WTC11 (cell line): ENCODE measurements around the gene PLEKHM3. TPM values are rescaled to one million over a fixed set of nuclear protein-coding genes. Genes with fewer than 3 reads are reported as not detected.

Experiments
- ATAC-seq: fragments of 200-7000 bp; cut with Tn5 transposase; 2 replicates; pipeline ENCODE4 v1.10.0; 2021; ENCODE audit warnings: mild to moderate bottlenecking, moderate library complexity
- CTCF ChIA-PET: fragments of 300-600 bp; sonication (Branson Sonifier 250); formaldehyde crosslinking; loops from one replicate; lab custom pipeline; 2021; ENCODE audit warnings: antibody characterized with exemption; lab: Charles Lee
- POLR2A ChIA-PET: fragments of 350-600 bp; sonication (Branson Sonifier 250); formaldehyde crosslinking; loops from one replicate; lab custom pipeline; 2021; ENCODE audit warnings: antibody characterized with exemption; lab: Charles Lee
- DNase-seq: peaks from one replicate; pipeline ENCODE4 v3.0.0; 2021; ENCODE audit warnings: low spot score
- H3K27ac Mint-ChIP-seq: 2 replicates; pipeline ENCODE4 v1.8.0; 2021; ENCODE audit warnings: mixed read lengths
- H3K27me3 Mint-ChIP-seq: 2 replicates; pipeline ENCODE4 v1.8.0; 2021; ENCODE audit warnings: low read depth, mild to moderate bottlenecking, moderate library complexity, mixed read lengths
- H3K36me3 Mint-ChIP-seq: 2 replicates; pipeline ENCODE4 v1.8.0; 2021; ENCODE audit warnings: mixed read lengths
- H3K4me1 Mint-ChIP-seq: 2 replicates; pipeline ENCODE4 v1.8.0; 2022; ENCODE audit warnings: mixed read lengths
- H3K4me3 Mint-ChIP-seq: 2 replicates; pipeline ENCODE4 v1.8.0; 2021; ENCODE audit warnings: mild to moderate bottlenecking, moderate library complexity, mixed read lengths
- H3K9me3 Mint-ChIP-seq: 2 replicates; pipeline ENCODE4 v1.8.0; 2021; ENCODE audit warnings: mixed read lengths
- AR ChIP-seq: fragments of 250-450 bp; sonication (Bioruptor Pico); IDR thresholded peaks from 2 replicates; pipeline ENCODE4 v1.9.0; 2021; ENCODE audit warnings: mild to moderate bottlenecking
- ATF6 ChIP-seq: sonication (generic); formaldehyde crosslinking; IDR thresholded peaks from 2 replicates; pipeline ENCODE4 v1.8.1; 2023; ENCODE audit warnings: mild to moderate bottlenecking, missing genetic modification reagents
- ELF4 ChIP-seq: sonication (generic); formaldehyde crosslinking; IDR thresholded peaks from 2 replicates; pipeline ENCODE4 v1.8.1; 2022; ENCODE audit warnings: low read depth, mild to moderate bottlenecking, moderate library complexity, missing genetic modification reagents
- EMX1 ChIP-seq: fragments of 250-450 bp; sonication (Bioruptor Pico); IDR thresholded peaks from 2 replicates; pipeline ENCODE4 v1.8.0; 2021; ENCODE audit warnings: mild to moderate bottlenecking
- ERG ChIP-seq: fragments of 250-450 bp; sonication (Bioruptor Pico); IDR thresholded peaks from 2 replicates; pipeline ENCODE4 v1.8.0; 2021; ENCODE audit warnings: mild to moderate bottlenecking
- ESRRA ChIP-seq: sonication (generic); formaldehyde crosslinking; IDR thresholded peaks from 2 replicates; pipeline ENCODE4 v1.8.1; 2022; ENCODE audit warnings: mild to moderate bottlenecking, missing genetic modification reagents, borderline replicate concordance
- IRF2 ChIP-seq: sonication (generic); formaldehyde crosslinking; IDR thresholded peaks from 2 replicates; pipeline ENCODE4 v1.8.0; 2022; ENCODE audit warnings: low read depth, missing genetic modification reagents, borderline replicate concordance
- MYBL2 ChIP-seq: sonication (generic); formaldehyde crosslinking; IDR thresholded peaks from 2 replicates; pipeline ENCODE4 v1.8.1; 2023; ENCODE audit warnings: mild to moderate bottlenecking, moderate library complexity, missing genetic modification reagents
- NFE2L1 ChIP-seq: sonication (generic); formaldehyde crosslinking; IDR thresholded peaks from 2 replicates; pipeline ENCODE4 v1.8.1; 2023; ENCODE audit warnings: missing genetic modification reagents
- OVOL2 ChIP-seq: fragments of 250-450 bp; sonication (Bioruptor Pico); IDR thresholded peaks from 2 replicates; pipeline ENCODE4 v1.9.0; 2021; ENCODE audit warnings: mild to moderate bottlenecking, borderline replicate concordance
- PREB ChIP-seq: sonication (generic); formaldehyde crosslinking; IDR thresholded peaks from 2 replicates; pipeline ENCODE4 v1.8.1; 2022; ENCODE audit warnings: mild to moderate bottlenecking, missing genetic modification reagents, moderate library complexity, borderline replicate concordance
- PRRX2 ChIP-seq: fragments of 250-450 bp; sonication (Bioruptor Pico); IDR thresholded peaks from 2 replicates; pipeline ENCODE4 v1.8.0; 2021; ENCODE audit warnings: mild to moderate bottlenecking
- RELA ChIP-seq: sonication (generic); formaldehyde crosslinking; IDR thresholded peaks from 2 replicates; pipeline ENCODE4 v1.8.1; 2022; ENCODE audit warnings: missing genetic modification reagents, mild to moderate bottlenecking, borderline replicate concordance
- TCF7 ChIP-seq: sonication (generic); formaldehyde crosslinking; IDR thresholded peaks from 2 replicates; pipeline ENCODE4 v1.8.0; 2022; ENCODE audit warnings: mild to moderate bottlenecking, low read depth, missing genetic modification reagents, moderate library complexity
- TP53 ChIP-seq: sonication (generic); formaldehyde crosslinking; IDR thresholded peaks from 2 replicates; pipeline ENCODE4 v1.8.1; 2023; ENCODE audit warnings: mild to moderate bottlenecking, missing genetic modification reagents
- USF2 ChIP-seq: sonication (generic); formaldehyde crosslinking; IDR thresholded peaks from 2 replicates; pipeline ENCODE4 v1.8.1; 2023; ENCODE audit warnings: mild to moderate bottlenecking, missing genetic modification reagents, moderate library complexity
- ZBTB43 ChIP-seq: sonication (generic); formaldehyde crosslinking; IDR thresholded peaks from 2 replicates; pipeline ENCODE4 v1.8.1; 2023; ENCODE audit warnings: mild to moderate bottlenecking, missing genetic modification reagents
- ZMAT4 ChIP-seq: fragments of 250-450 bp; sonication (Bioruptor Pico); IDR thresholded peaks from 2 replicates; pipeline ENCODE4 v1.9.0; 2021; ENCODE audit warnings: mild to moderate bottlenecking
- ZNF121 ChIP-seq: sonication (generic); formaldehyde crosslinking; IDR thresholded peaks from 2 replicates; pipeline ENCODE4 v1.8.0; 2023; ENCODE audit warnings: missing genetic modification reagents
- ZNF219 ChIP-seq: sonication (generic); formaldehyde crosslinking; IDR thresholded peaks from 2 replicates; pipeline ENCODE4 v1.8.0; 2023; ENCODE audit warnings: missing genetic modification reagents, mild to moderate bottlenecking, borderline replicate concordance
- ZNF317 ChIP-seq: sonication (generic); formaldehyde crosslinking; IDR thresholded peaks from 2 replicates; pipeline ENCODE4 v1.8.1; 2023; ENCODE audit warnings: low read depth, mild to moderate bottlenecking, moderate library complexity, missing genetic modification reagents, borderline replicate concordance
- ZNF396 ChIP-seq: fragments of 250-450 bp; sonication (Bioruptor Pico); IDR thresholded peaks from 2 replicates; pipeline ENCODE4 v1.8.0; 2021; ENCODE audit warnings: mild to moderate bottlenecking, moderate library complexity, borderline replicate concordance
- ZNF671 ChIP-seq: fragments of 250-450 bp; sonication (Bioruptor Pico); IDR thresholded peaks from 2 replicates; pipeline ENCODE4 v1.8.0; 2021; ENCODE audit warnings: mild to moderate bottlenecking
- total RNA-seq: library from RNA; stranded (reverse); gene quantifications from 3 replicates; pipeline ENCODE4 v1.2.3, GENCODE V29; 2021

Gene PLEKHM3
- total RNA-seq, 1 experiment from 2014 or later = 5.8 TPM

GRCh38 chr2:208062113-208062512, 36.8 kb upstream of the PLEKHM3 start (continued):
- TF ChIP-seq ZNF671 (CRISPR knock-in tag) (no peak), ZNF317 (CRISPR knock-in tag) (no peak), ATF6 (CRISPR knock-in tag) (no peak), ZMAT4 (CRISPR knock-in tag) (no peak)

GRCh38 chr2:208057108-208057507, 31.8 kb upstream of the PLEKHM3 start:
- Mint-ChIP-seq H3K27me3 (no peaks in the 10 kb centered on the region; the same call in 1 of the 2 replicates), H3K4me3 (no peak overlapping the region), H3K36me3 (no peaks in the 10 kb centered on the region), H3K27ac (no peak overlapping the region), H3K9me3 (peaks cover 7% of the 10 kb centered on the region), H3K4me1 (peaks cover 2% of the 10 kb centered on the region; the same call in 1 of the 2 replicates)
- DNase-seq (no peak), ATAC-seq (no peak)
- TF ChIP-seq OVOL2 (CRISPR knock-in tag) (no peak), TCF7 (CRISPR knock-in tag) (no peak), ELF4 (CRISPR knock-in tag) (no peak), ZNF219 (CRISPR knock-in tag) (no peak), EMX1 (no peak), MYBL2 (CRISPR knock-in tag) (no peak), IRF2 (CRISPR knock-in tag) (no peak)
- POLR2A ChIA-PET = no interaction called here
- CTCF ChIA-PET = no interaction called here

GRCh38 chr2:208049441-208049840, 24.1 kb upstream of the PLEKHM3 start:
- ATAC-seq (no peak), DNase-seq (no peak)
- H3K36me3 Mint-ChIP-seq = no peaks in the 10 kb centered on the region
- no peak overlapping the region for H3K4me3 Mint-ChIP-seq
- H3K27ac Mint-ChIP-seq = no peak overlapping the region
- TF ChIP-seq AR (CRISPR knock-in tag) (no peak), PREB (no peak), ZNF396 (CRISPR knock-in tag) (no peak), NFE2L1 (no peak), ZNF121 (CRISPR knock-in tag) (no peak), RELA (CRISPR knock-in tag) (no peak), USF2 (CRISPR knock-in tag) (no peak), ZBTB43 (CRISPR knock-in tag) (no peak), PRRX2 (CRISPR knock-in tag) (no peak), ESRRA (CRISPR knock-in tag) (no peak), ERG (CRISPR knock-in tag) (no peak), TP53 (CRISPR knock-in tag) (no peak)
- H3K9me3 Mint-ChIP-seq = no peaks in the 10 kb centered on the region
- CTCF ChIA-PET = interaction anchor here (2.0 kb wide), 1 partner anchor 9 kb away, joined by 6 read pairs; no protein-coding TSS in a partner anchor
- peaks cover 8% of the 10 kb centered on the region; the same call in 1 of the 2 replicates for H3K4me1 Mint-ChIP-seq
- H3K27me3 Mint-ChIP-seq = no peaks in the 10 kb centered on the region
- POLR2A ChIA-PET = no interaction called here
